ENCODE results near the gene SMIM11. TPM values are rescaled to one million over a fixed set of nuclear protein-coding genes. Genes with fewer than 3 reads are reported as not detected.

Gene SMIM11
- total RNA-seq, 1 experiment from 2014 or later, result 2.3 TPM

DNA sequence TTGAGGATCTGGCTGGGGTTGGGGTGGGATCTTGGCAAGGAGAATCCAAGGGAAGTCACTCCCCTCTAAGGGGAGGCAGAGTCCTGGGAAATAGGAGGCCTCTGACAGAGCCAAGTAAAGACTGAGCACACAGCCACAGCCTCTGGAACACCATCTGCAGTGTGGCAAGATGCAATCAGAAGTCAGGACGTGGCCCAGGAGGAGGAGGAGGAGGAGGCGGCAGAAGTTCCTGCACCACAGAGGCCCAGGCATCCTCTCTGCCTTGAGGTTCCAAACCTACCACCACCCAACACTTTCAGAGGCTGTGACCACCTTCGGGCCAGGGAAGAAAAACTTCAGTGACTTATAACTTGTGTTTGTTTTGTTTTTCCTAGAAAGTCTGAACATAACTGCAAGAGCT lies 35.2 kb upstream of the SMIM11 start:
- H3K4ac ChIP-seq (ENCODE audit: low read depth, low read length), result no peak overlapping the region
- H3T11ph ChIP-seq (ENCODE audit: low read length), result no peak overlapping the region
- no peak overlapping the region for H3K4me3 Mint-ChIP-seq
- no peaks in the 10 kb centered on the region for H3K79me1 ChIP-seq (ENCODE audit: insufficient read depth, low read depth, low read length, poor library complexity, severe bottlenecking)
- no peak overlapping the region for H3K56ac ChIP-seq (ENCODE audit: insufficient read length, low read depth, low read length)
- TF ChIP-seq, protein P1, sequence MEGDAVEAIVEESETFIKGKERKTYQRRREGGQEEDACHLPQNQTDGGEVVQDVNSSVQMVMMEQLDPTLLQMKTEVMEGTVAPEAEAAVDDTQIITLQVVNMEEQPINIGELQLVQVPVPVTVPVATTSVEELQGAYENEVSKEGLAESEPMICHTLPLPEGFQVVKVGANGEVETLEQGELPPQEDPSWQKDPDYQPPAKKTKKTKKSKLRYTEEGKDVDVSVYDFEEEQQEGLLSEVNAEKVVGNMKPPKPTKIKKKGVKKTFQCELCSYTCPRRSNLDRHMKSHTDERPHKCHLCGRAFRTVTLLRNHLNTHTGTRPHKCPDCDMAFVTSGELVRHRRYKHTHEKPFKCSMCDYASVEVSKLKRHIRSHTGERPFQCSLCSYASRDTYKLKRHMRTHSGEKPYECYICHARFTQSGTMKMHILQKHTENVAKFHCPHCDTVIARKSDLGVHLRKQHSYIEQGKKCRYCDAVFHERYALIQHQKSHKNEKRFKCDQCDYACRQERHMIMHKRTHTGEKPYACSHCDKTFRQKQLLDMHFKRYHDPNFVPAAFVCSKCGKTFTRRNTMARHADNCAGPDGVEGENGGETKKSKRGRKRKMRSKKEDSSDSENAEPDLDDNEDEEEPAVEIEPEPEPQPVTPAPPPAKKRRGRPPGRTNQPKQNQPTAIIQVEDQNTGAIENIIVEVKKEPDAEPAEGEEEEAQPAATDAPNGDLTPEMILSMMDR (conservative IDR thresholded peaks at IDR 0.05), result no peak
- no peaks in the 10 kb centered on the region for H4K20me1 ChIP-seq (ENCODE audit: control insufficient read depth, insufficient read depth, insufficient read length)
- H3K27me3 ChIP-seq (ENCODE audit: insufficient read depth, low read length), result no peaks in the 10 kb centered on the region
- H3K4me2 ChIP-seq (ENCODE audit: insufficient read depth, insufficient read length, low read length), result no peak overlapping the region
- H3K9ac ChIP-seq (ENCODE audit: extremely low read depth, insufficient read length, low read length), result no peak overlapping the region
- no peak overlapping the region for H2BK20ac ChIP-seq (ENCODE audit: low read depth, low read length, poor library complexity, severe bottlenecking)
- H2BK15ac ChIP-seq (ENCODE audit: low read depth, low read length), result no peak overlapping the region
- no peak overlapping the region for H2AK5ac ChIP-seq (ENCODE audit: insufficient read length, low read length)
- H3K18ac ChIP-seq (ENCODE audit: insufficient read length, low read depth, low read length), result no peak overlapping the region
- no peak overlapping the region for H4K91ac ChIP-seq (ENCODE audit: insufficient read length, low read depth, low read length)
- H3K27ac Mint-ChIP-seq, result 0 out of 7 replicates have a peak overlapping the region, but pooled peaks of 1 of the 3 experiments have one; percentile 33
- no peak overlapping the region for H4K8ac ChIP-seq (replicated peaks; ENCODE audit: insufficient read length, low read depth, low read length)
- DNase-seq, result no peak
- no peak overlapping the region for H4K5ac ChIP-seq (ENCODE audit: insufficient read length, low read depth, low read length)
- H3K79me2 ChIP-seq (ENCODE audit: insufficient read depth, low read length), result no peaks in the 10 kb centered on the region
- H2BK5ac ChIP-seq (ENCODE audit: insufficient read length, low read length), result no peak overlapping the region
- H3K27me3 Mint-ChIP-seq (ENCODE audit: low read depth), result peaks cover 2% of the 10 kb centered on the region
- H2BK12ac ChIP-seq (ENCODE audit: insufficient read length, low read depth, low read length), result no peak overlapping the region
- WGBS (ENCODE audit: extremely low coverage, insufficient read length, low lambda C conversion rate), result no CpG with 5 or more reads among the region's 3 CpGs
- no peaks in the 10 kb centered on the region for H3K23me2 ChIP-seq (ENCODE audit: insufficient read length, low read depth, low read length, poor library complexity, severe bottlenecking)
- H3K23ac ChIP-seq (ENCODE audit: insufficient read length, low read depth, low read length), result no peak overlapping the region
- no peak overlapping the region for H2AFZ ChIP-seq (ENCODE audit: low read length)
- H3K9me3 Mint-ChIP-seq, result no peaks in the 10 kb centered on the region; a peak in 1 of 5 replicates
- H3K27ac ChIP-seq (ENCODE audit: insufficient read length, low read depth, low read length), result no peak overlapping the region
- no peaks in the 10 kb centered on the region for H3K9me3 ChIP-seq (ENCODE audit: control insufficient read depth, low read depth, low read length)
- no peak overlapping the region for H2BK120ac ChIP-seq (ENCODE audit: low read depth, low read length, poor library complexity, severe bottlenecking)
- H3K4me1 ChIP-seq (ENCODE audit: insufficient read depth, low read length), result no peaks in the 10 kb centered on the region
- peaks cover 5 to 10% of the 10 kb centered on the region in 2 experiments; a peak in 2 of 4 replicates for H3K4me1 Mint-ChIP-seq
- H3K36me3 Mint-ChIP-seq (ENCODE audit: insufficient read depth in 1 of 3, low read depth in 3 of 3), result no peaks in the 10 kb centered on the region
- H3K14ac ChIP-seq (ENCODE audit: insufficient read depth, low read length), result no peak overlapping the region

All from H9 (cell line).